IMR-90 (cell line): ENCODE results near the gene STRN4. TPM values are rescaled to one million over a fixed set of nuclear protein-coding genes. Genes with fewer than 3 reads are reported as not detected.

Experiments
- ATAC-seq: fragments of 200-7000 bp; cut with Tn5 transposase; 2 replicates; pipeline ENCODE4 v1.9.1; 2020; ENCODE audit warnings: low read depth, mild to moderate bottlenecking, moderate library complexity
- BruUV-seq: library from RNA; stranded (reverse); fragments of 400-500 nt; replicated peaks from 2 replicates; lab custom pipeline; 2021; lab: Mats Ljungman, UMichigan
- CTCF ChIA-PET: fragments of 300-600 bp; formaldehyde crosslinking; extraction: SDS; loops from one replicate; lab custom pipeline; 2021; ENCODE audit warnings: antibody characterized with exemption; lab: Yijun Ruan, JAX
- POLR2A ChIA-PET: fragments of 300-600 bp; sonication (Branson Sonifier 250); formaldehyde crosslinking; loops from one replicate; lab custom pipeline; 2022; ENCODE audit warnings: antibody characterized with exemption; ENCODE audit not compliant: unreplicated experiment; lab: Charles Lee
- DNase-seq: peaks from one replicate; pipeline ENCODE4 v3.0.0; 2013
- H2AFZ ChIP-seq: replicated peaks from 2 replicates; pipeline ENCODE3; 2013; ENCODE audit warnings: low read length, mild to moderate bottlenecking; ENCODE audit not compliant: poor library complexity
- H2AK5ac ChIP-seq: 2 replicates; pipeline ENCODE4 v1.6.1; 2013; ENCODE audit warnings: low read depth, low read length, inconsistent platforms
- H2AK9ac ChIP-seq: replicated peaks from 2 replicates; pipeline ENCODE3; 2013; ENCODE audit warnings: mild to moderate bottlenecking, low read depth, low read length, moderate library complexity; ENCODE audit not compliant: poor library complexity
- H2BK120ac ChIP-seq: 2 replicates; pipeline ENCODE4 v1.6.1; 2013; ENCODE audit warnings: low read depth, low read length, inconsistent platforms
- H2BK15ac ChIP-seq: 3 replicates; pipeline ENCODE4 v1.6.1; 2013; ENCODE audit warnings: low read depth, low read length, inconsistent platforms
- H2BK20ac ChIP-seq: 2 replicates; pipeline ENCODE4 v1.6.1; 2013; ENCODE audit warnings: low read depth, mild to moderate bottlenecking, inconsistent platforms, low read length, moderate library complexity
- H2BK5ac ChIP-seq: 2 replicates; pipeline ENCODE4 v1.6.1; 2013; ENCODE audit warnings: mild to moderate bottlenecking, low read depth, low read length, inconsistent platforms; ENCODE audit not compliant: poor library complexity, severe bottlenecking
- H3K14ac ChIP-seq: replicated peaks from 2 replicates; pipeline ENCODE4 v1.6.1; 2013; ENCODE audit warnings: low read depth, low read length, inconsistent platforms
- H3K18ac ChIP-seq: 2 replicates; pipeline ENCODE4 v1.6.1; 2013; ENCODE audit warnings: low read depth, low read length, control low read depth
- H3K23ac ChIP-seq: 2 replicates; pipeline ENCODE4 v1.6.1; 2013; ENCODE audit warnings: low read depth, low read length, inconsistent platforms
- H3K27ac ChIP-seq: 2 replicates; pipeline ENCODE4 v1.5.1; 2013; ENCODE audit warnings: mild to moderate bottlenecking, control low read depth, low read length; ENCODE audit not compliant: insufficient read depth
- H3K27me3 ChIP-seq: 2 replicates; pipeline ENCODE4 v1.6.1; 2013; ENCODE audit warnings: low read length; ENCODE audit not compliant: control insufficient read depth, insufficient read depth
- H3K36me3 ChIP-seq: 2 replicates; pipeline ENCODE4 v1.6.1; 2013; ENCODE audit warnings: low read length, mixed read lengths; ENCODE audit not compliant: control insufficient read depth, insufficient read depth
- H3K4ac ChIP-seq: 2 replicates; pipeline ENCODE4 v1.6.1; 2013; ENCODE audit warnings: low read depth, low read length, inconsistent platforms
- H3K4me1 ChIP-seq: 2 replicates; pipeline ENCODE4 v1.6.1; 2013; ENCODE audit warnings: low read length, mixed read lengths; ENCODE audit not compliant: control insufficient read depth, insufficient read depth
- H3K4me2 ChIP-seq: 2 replicates; pipeline ENCODE4 v1.6.1; 2013; ENCODE audit warnings: low read depth, mild to moderate bottlenecking, control low read depth, low read length, moderate library complexity
- H3K4me3 ChIP-seq: 2 replicates; pipeline ENCODE4 v1.5.1; 2013; ENCODE audit warnings: low read depth, mild to moderate bottlenecking, control low read depth, low read length, moderate library complexity; ENCODE audit not compliant: insufficient read depth
- H3K56ac ChIP-seq: 2 replicates; pipeline ENCODE4 v1.6.1; 2013; ENCODE audit warnings: low read length, inconsistent platforms; ENCODE audit not compliant: insufficient read depth; ENCODE audit errors: extremely low read depth
- H3K79me1 ChIP-seq, 2 experiments: 2 replicates each; pipeline ENCODE4 v1.6.1; 2013; ENCODE audit warnings: low read length in 2 of 2, inconsistent platforms in 1 of 2, low read depth in 1 of 2
- H3K9ac ChIP-seq: 2 replicates; pipeline ENCODE4 v1.6.1; 2013; ENCODE audit warnings: low read depth, low read length, control low read depth
- H3K9me1 ChIP-seq: 2 replicates; pipeline ENCODE4 v1.6.1; 2013; ENCODE audit warnings: low read length, inconsistent platforms; ENCODE audit not compliant: insufficient read depth
- H3K9me3 ChIP-seq: 2 replicates; pipeline ENCODE4 v1.6.1; 2013; ENCODE audit warnings: low read length; ENCODE audit not compliant: control insufficient read depth, insufficient read depth
- H4K20me1 ChIP-seq: 2 replicates; pipeline ENCODE4 v1.6.1; 2013; ENCODE audit warnings: low read length, inconsistent platforms; ENCODE audit not compliant: insufficient read depth
- H4K5ac ChIP-seq: 2 replicates; pipeline ENCODE4 v1.6.1; 2013; ENCODE audit warnings: mild to moderate bottlenecking, low read depth, low read length, control low read depth
- H4K8ac ChIP-seq, 2 experiments: 2 replicates each; pipeline ENCODE4 v1.6.1; 2013; ENCODE audit warnings: low read depth in 2 of 2, low read length in 2 of 2, control low read depth in 1 of 2, inconsistent platforms in 1 of 2
- H4K91ac ChIP-seq: 2 replicates; pipeline ENCODE4 v1.6.1; 2013; ENCODE audit warnings: low read depth, low read length, inconsistent platforms; ENCODE audit not compliant: insufficient read depth
- BHLHE40 ChIP-seq: fragments of 150-350 bp; IDR thresholded peaks from 2 replicates; pipeline ENCODE4 v1.6.1; 2016; ENCODE audit warnings: mild to moderate bottlenecking, low read depth, low read length
- CEBPB ChIP-seq: IDR thresholded peaks from 2 replicates; pipeline ENCODE4 v1.6.1; 2012; ENCODE audit warnings: low read depth, low read length, improper control_type of control experiment
- CHD1 ChIP-seq: IDR thresholded peaks from 2 replicates; pipeline ENCODE4 v1.6.1; 2012; ENCODE audit warnings: low read depth, low read length, improper control_type of control experiment
- CTCF ChIP-seq: conservative IDR thresholded peaks from 2 replicates; pipeline ENCODE4 v1.5.1; 2012; ENCODE audit warnings: mild to moderate bottlenecking, low read depth, low read length, improper control_type of control experiment
- ELK1 ChIP-seq: fragments of 150-350 bp; IDR thresholded peaks from 2 replicates; pipeline ENCODE4 v1.6.1; 2016; ENCODE audit warnings: low read depth, mild to moderate bottlenecking, low read length, moderate library complexity, borderline replicate concordance
- FOS ChIP-seq: fragments of 150-350 bp; IDR thresholded peaks from 2 replicates; pipeline ENCODE4 v1.6.1; 2016; ENCODE audit warnings: low read depth, low read length
- MAFK ChIP-seq: IDR thresholded peaks from 2 replicates; pipeline ENCODE4 v1.6.1; 2012; ENCODE audit warnings: low read depth, low read length, improper control_type of control experiment
- MAZ ChIP-seq: IDR thresholded peaks from 2 replicates; pipeline ENCODE4 v1.6.1; 2012; ENCODE audit warnings: low read depth, mild to moderate bottlenecking, low read length, improper control_type of control experiment, moderate library complexity, borderline replicate concordance
- MXI1 ChIP-seq: IDR thresholded peaks from 2 replicates; pipeline ENCODE4 v1.6.1; 2012; ENCODE audit warnings: low read depth, mild to moderate bottlenecking, low read length, moderate library complexity, borderline replicate concordance
- NFE2L2 ChIP-seq: fragments of 150-350 bp; IDR thresholded peaks from 2 replicates; pipeline ENCODE4 v1.6.1; 2016; ENCODE audit warnings: low read depth, mild to moderate bottlenecking, low read length
- POLR2A ChIP-seq: IDR thresholded peaks from 2 replicates; pipeline ENCODE4 v1.6.1; 2012; ENCODE audit warnings: mild to moderate bottlenecking, low read depth, low read length
- RAD21 ChIP-seq: IDR thresholded peaks from 2 replicates; pipeline ENCODE4 v1.6.1; 2012; ENCODE audit warnings: low read length, improper control_type of control experiment
- RCOR1 ChIP-seq: IDR thresholded peaks from 2 replicates; pipeline ENCODE4 v1.6.1; 2012; ENCODE audit warnings: mild to moderate bottlenecking, low read length, improper control_type of control experiment; ENCODE audit not compliant: insufficient replicate concordance
- RFX5 ChIP-seq: IDR thresholded peaks from 2 replicates; pipeline ENCODE4 v1.8.0; 2012; ENCODE audit warnings: low read depth, mild to moderate bottlenecking, low read length, moderate library complexity
- SMC3 ChIP-seq: fragments of 150-350 bp; IDR thresholded peaks from 2 replicates; pipeline ENCODE4 v1.6.1; 2016; ENCODE audit warnings: low read depth, mild to moderate bottlenecking, antibody characterized with exemption, low read length, moderate library complexity
- USF2 ChIP-seq: fragments of 150-350 bp; IDR thresholded peaks from 2 replicates; pipeline ENCODE4 v1.6.1; 2017; ENCODE audit warnings: mild to moderate bottlenecking, antibody characterized with exemption, low read length, low read depth
- WGBS, 2 experiments: methylation state at CpG; one replicate each; pipeline versions ENCODE4 v1.1.5 to v1.1.7; 2013; ENCODE audit warnings: missing lambda C conversion rate in 2 of 2; ENCODE audit not compliant: insufficient read length in 1 of 2; ENCODE audit errors: extremely low coverage in 2 of 2; 5-methylcytosine and 5-hydroxymethylcytosine counted together
- dilution Hi-C: fragments of 300-500 bp; cut with HindIII; formaldehyde crosslinking; loops from one replicate; pipeline ENCODE4 v1.14.3; 2018; ENCODE audit warnings: low sequenced_read_pairs; ENCODE audit not compliant: unreplicated experiment
- in situ Hi-C: fragments of 300-500 bp; cut with MboI; formaldehyde crosslinking; loops from 3 replicates; pipeline ENCODE4 v1.14.3; 2019; ENCODE audit warnings: low sequenced_read_pairs, inconsistent platforms, mixed read lengths
- intact Hi-C: fragments of 100-400 bp; cut with micrococcal nuclease; formaldehyde crosslinking; loops from 2 replicates; pipeline ENCODE4 v1.10.0; 2022
- polyA plus RNA-seq, 3 experiments: library from polyadenylated mRNA; depleted of rRNA; stranded (reverse); fragments of >200 nt; gene quantifications; 2 replicates each; pipeline ENCODE4 v1.2.3, GENCODE V29; 2012; ENCODE audit warnings: low replicate concordance in 1 of 3
- total RNA-seq: library from RNA; depleted of rRNA; stranded (reverse); fragments of >200 nt; gene quantifications from 2 replicates; pipeline ENCODE4 v1.2.3, GENCODE V29; 2012

The STRN4 gene
- total and polyA plus RNA-seq, 2 of the 4 experiments (the other 2 are of a cell fraction), result 36.7 to 112 TPM

GRCh38 chr19:46739290-46739771 is 6.9 kb downstream of the STRN4 start:
- no peak overlapping the region for H3K56ac ChIP-seq
- H3K4me1 ChIP-seq, result peaks cover 28% of the 10 kb centered on the region
- ATAC-seq, result no peak
- no peak overlapping the region for H2BK5ac ChIP-seq
- H4K91ac ChIP-seq, result no peak overlapping the region
- H3K18ac ChIP-seq, result no peak overlapping the region
- peaks cover 25 to 81% of the 10 kb centered on the region in 2 experiments for H3K79me1 ChIP-seq
- H2AK5ac ChIP-seq, result no peak overlapping the region
- no peak overlapping the region for H2BK15ac ChIP-seq
- peaks cover 34% of the 10 kb centered on the region for H3K36me3 ChIP-seq
- no peak for DNase-seq
- H3K9me3 ChIP-seq, result no peaks in the 10 kb centered on the region
- WGBS, 2 experiments, result 54% methylated on average over 3 of the region's 14 CpGs; no CpG with 5 or more reads in 1 of the 2 experiments
- TF ChIP-seq FOS (no peak), RFX5 (no peak), RCOR1 (no peak), USF2 (no peak), BHLHE40 (no peak), RAD21 (no peak), MXI1 (no peak), CEBPB (no peak), MAZ (no peak), CHD1 (no peak), ELK1 (no peak), CTCF (no peak), NFE2L2 (no peak), SMC3 (no peak), POLR2A (no peak), MAFK (no peak)
- no peak overlapping the region for H3K4me3 ChIP-seq
- no TSS peak for BruUV-seq
- H3K27me3 ChIP-seq, result no peaks in the 10 kb centered on the region
- dilution Hi-C loops, result no loop called here
- no peak overlapping the region for H2BK20ac ChIP-seq
- no peak overlapping the region for H3K23ac ChIP-seq
- H2AK9ac ChIP-seq, result no peak overlapping the region
- POLR2A ChIA-PET, result interaction anchor here (0.9 kb wide), 1 partner anchor 26 kb away, joined by 19 read pairs; no protein-coding TSS in a partner anchor
- no peak overlapping the region for H2AFZ ChIP-seq
- H4K5ac ChIP-seq, result no peak overlapping the region
- no peak overlapping the region for H2BK120ac ChIP-seq
- CTCF ChIA-PET, result interaction anchor here (1.2 kb wide), 1 partner anchor 36 kb away, joined by 3 read pairs; no protein-coding TSS in a partner anchor
- in situ Hi-C loops, result no loop called here
- peaks cover 28% of the 10 kb centered on the region for H3K9me1 ChIP-seq
- H4K20me1 ChIP-seq, result peaks cover 86% of the 10 kb centered on the region
- no peak overlapping the region for H3K4ac ChIP-seq
- intact Hi-C loops, result no loop called here
- H3K14ac ChIP-seq, result no peak overlapping the region
- no peak overlapping the region for H3K4me2 ChIP-seq
- H3K9ac ChIP-seq, result no peak overlapping the region
- H4K8ac ChIP-seq, result no peak overlapping the region
- H3K27ac ChIP-seq, result no peak overlapping the region
